Right ventricle myocardium superior (tissue), 1 donor: ENCODE results near the gene MAP6D1. TPM values are rescaled to one million over a fixed set of nuclear protein-coding genes. Genes with fewer than 3 reads are reported as not detected.

ENCODE experiments used
- ATAC-seq: fragments of 200-7000 bp; cut with Tn5 transposase; one replicate; pipeline ENCODE4 v1.9.1; 2020; ENCODE audit warnings: mild to moderate bottlenecking; ENCODE audit not compliant: poor library complexity
- DNase-seq: peaks from one replicate; pipeline ENCODE4 v3.0.0-alpha.2; 2020
- intact Hi-C: fragments of 100-400 bp; cut with DNase I; formaldehyde crosslinking; loops from one replicate; pipeline ENCODE4 v1.11.2; 2022
- total RNA-seq: library from RNA; stranded (reverse); fragmentation: NEBNext Ultra II Directional; extraction: Animal tissue kit (Norgen Biotek cat#: 25700); gene quantifications from one replicate; pipeline ENCODE4 v1.2.1, GENCODE V29; 2021
- donor health status: DM: no; HTN: yes; CAD: no; lungs with severe emphysema.

The MAP6D1 gene
- total RNA-seq, 1 donor from 2014 or later = 3.0 TPM

DNA sequence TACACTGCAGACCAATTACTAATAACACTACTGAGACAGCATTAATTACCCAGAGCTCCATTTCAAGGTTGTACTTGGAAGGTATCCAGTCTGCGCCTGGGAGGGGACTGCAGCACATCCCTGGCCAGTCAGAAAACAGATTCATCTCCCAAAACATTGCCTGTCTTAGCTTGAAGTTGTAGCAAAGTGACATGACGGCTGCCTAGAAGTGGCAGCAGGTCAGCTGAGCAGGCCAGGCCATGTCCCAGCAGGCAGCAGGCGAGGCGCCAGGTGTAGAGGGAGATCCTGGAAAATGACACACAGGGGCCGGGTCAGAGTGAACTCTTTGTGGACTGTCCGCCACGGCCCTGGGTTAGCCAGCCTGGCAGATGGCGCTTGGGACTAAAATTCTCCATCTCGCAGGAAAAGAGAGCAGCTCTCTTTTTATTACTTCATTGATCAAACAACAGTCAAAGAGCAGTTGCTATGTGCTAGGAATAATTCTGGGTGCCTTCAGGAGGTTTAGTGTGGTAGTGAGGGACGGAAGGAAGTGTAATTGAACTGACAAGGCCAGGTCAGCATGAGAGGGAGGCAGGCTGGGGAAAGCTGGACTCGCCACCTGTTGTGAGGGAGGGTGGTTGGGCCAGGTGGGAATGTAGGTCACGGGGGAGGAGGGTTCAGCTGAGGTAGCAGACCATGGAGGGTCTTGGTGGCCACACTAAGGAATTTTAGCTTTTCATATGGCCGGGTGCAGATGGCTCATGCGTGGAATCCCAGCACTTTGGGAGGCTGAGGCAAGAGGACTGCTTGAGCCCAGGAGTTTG, 1.3 kb upstream of the MAP6D1 start:
- intact Hi-C loops = no loop called here
- DNase-seq (no peak), ATAC-seq (peak; percentile 56)

DNA sequence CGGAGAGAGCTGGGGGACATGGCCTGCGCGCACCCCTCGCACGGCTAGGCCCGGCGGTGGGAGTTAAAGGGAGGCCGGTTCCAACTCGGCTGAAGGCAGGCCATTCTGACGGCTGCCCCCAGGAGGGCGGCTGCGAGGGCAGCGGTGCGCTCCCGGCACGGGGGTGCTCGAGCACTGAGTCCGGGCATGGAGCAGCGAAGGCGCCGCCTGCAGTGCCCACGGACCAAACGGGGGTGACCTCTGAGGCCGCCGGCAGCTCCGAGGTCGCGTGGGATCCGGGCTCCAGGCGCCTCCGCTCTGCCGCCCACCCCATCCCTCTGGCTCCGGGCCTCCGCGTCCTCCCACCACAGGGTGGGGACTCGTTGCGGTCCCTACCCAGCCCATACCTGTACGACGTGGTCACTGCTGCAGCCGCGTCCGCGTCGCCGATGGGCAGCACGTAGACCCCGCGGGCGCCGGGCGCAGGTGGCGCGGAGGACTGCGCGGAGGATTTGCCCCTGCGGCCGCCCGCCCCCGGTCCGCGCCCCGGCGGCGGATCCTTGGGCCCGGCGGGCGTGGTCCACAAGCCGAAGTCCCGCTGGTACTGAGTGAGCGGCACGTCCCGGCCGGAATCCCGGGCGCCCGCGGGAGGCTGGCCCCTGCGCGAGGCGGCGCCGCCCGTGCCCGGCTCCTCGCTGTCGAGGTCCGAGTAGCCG, 469 bp downstream of the MAP6D1 start:
- DNase-seq = no peak
- peak; percentile 38 for ATAC-seq
- intact Hi-C loops = no loop called here

DNA sequence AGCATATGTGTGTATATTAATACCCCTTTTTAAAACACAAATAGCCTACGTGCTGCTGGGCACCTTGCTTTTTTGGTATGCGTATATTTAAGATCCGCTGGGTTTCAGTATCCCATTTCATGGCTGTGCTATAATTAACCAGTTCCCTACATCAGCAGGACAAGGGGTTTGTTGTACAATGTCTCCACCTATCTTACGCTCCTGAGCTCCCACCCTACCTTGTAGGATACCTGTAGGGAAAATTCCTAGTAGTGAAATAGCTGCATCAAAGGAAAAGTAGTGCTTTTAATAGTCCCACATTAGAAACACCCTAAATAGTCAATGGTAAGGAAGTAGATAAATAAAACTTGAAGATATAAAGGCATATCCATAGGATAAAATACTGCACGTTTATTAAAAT, 1.4 kb downstream of the MAP6D1 start:
- intact Hi-C loops = no loop called here
- DNase-seq (no peak), ATAC-seq (no peak)

DNA sequence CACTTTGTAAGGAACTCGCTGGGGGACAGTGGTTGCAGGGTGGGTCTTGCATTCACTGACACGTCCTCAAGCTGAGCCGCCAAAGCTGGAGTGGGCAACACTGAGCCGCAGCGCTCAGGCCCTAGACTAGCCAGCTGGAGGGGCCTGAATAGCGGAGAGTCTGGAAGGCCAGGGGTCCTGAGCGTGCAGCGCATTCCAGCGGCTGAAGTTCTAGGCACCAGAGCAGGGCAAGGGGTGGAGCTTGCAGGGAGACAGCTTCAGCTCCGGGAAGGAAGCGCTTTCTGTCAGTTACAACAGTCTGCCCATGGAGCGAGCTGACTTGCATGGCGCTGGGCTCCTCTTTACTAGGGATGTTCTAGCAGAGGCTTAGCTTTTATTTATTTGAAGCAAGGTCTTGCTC, 2.7 kb downstream of the MAP6D1 start:
- intact Hi-C loops = no loop called here
- DNase-seq (no peak), ATAC-seq (no peak)

DNA sequence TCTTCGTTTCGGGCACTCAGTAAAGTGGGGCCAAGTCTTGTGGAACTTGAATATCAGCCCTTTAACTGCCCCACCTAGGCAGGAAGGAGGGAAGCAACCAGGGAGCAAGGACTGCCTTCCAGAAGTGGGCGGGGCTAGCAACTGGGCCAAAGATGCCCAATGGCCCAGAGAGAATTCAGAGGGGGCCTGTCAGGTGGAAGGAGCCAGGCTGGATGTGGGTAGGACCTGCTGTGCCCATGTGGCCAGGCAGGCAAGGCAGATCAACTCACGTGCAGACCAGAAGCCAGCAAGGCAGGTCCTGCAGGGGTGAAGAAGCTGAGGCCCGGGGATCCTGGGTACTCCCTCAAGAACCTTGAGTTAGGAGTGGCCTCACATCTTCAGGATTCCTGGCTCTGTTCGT, 5.5 kb downstream of the MAP6D1 start:
- intact Hi-C loops = no loop called here
- ATAC-seq (no peak), DNase-seq (no peak)

DNA sequence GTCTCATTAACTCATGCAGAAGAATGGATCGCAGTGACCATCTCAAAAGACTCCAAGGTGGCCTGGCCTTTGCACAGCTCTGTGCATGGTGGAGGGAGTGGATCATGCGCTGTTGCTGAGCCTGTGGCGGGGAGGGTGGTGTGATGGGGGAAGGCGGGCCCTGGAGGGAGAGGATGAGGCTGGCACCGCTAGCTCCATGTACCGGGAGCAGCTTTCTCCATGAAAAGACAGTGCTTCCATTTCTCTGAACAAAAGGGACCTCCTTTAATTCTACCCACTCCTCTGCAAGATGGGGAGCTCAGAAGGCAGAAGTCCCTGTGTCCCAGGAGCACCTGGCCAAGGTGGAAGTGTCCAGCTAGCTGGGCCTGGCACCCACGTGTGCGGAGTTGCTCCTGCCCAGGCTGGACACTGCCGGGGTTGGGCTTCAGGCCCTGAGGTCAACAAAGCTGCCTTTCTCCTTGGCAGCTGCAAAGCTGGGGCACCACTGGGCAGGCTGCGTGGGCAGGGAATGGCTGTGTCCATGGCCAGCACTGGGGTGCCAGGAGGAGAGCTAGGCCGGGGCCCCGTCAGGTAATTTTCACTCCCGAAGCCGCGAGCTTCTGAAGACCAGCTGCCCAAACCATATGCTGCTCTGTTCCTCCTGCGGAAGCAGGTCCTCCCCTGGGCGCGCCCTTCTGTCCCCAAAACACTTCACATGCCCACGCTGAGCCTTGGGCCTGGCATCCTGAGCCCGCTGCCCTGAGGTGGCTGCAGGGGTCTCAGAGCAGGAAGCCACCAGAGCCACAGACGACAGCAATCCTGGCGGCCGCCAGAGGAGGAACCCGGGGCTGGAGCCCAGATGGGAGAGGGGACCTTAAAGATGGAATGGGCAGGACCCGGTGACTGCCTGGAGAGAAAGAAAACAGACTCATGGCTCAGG, 6.4 kb downstream of the MAP6D1 start:
- DNase-seq = no peak
- ATAC-seq = no peak

DNA sequence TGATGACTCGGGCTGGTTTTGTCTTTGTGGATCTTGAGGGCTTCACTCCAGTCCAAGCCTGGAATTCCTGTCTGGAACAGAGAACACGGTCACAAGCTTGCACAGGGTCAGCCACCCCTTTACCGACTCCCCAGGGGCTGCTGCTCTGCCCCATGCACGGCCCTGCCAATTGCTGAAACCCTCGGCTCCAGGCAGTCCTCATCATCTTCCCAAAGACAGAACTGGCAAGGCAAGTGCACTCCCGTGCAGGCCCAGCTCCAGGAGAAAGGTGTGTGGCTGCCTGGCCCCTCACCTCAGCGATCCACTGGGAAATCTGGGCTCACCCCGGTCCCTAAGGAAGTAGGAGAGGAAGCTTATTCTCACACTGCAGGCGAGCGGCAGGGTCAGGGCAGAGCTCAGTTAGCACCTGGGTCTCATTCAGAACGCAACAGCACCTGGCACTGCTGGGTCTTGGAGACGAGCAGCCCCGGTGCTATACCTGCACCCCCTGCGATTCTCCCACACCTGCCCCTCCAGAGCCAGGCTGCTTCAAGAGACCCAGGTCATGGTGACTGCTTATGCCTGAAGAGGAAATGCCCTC, 7.2 kb downstream of the MAP6D1 start:
- no peak for DNase-seq
- intact Hi-C loops = no loop called here
- no peak for ATAC-seq

More for the DNA sequence above, 6.4 kb downstream of the MAP6D1 start:
- intact Hi-C loops = no loop called here

DNA sequence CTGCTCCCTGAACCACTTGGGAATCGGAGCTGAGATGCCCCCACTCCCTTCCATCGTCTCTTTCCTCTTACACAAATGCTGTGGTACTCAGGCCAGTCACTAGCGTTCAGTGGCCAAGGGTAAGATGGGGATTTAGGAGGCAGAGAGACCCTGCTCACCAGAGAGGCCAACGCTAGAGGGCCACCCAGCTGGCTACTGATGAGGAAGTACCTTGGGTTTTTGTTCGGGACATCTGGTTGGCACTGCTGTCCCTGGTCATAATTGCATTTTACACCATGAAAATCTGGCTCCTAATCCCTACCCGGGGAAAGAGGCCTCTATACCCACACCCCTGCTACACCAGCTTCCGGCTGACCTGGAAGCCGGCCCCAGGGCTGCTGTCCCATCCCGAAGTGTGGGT, 7.7 kb downstream of the MAP6D1 start:
- intact Hi-C loops = no loop called here
- ATAC-seq = no peak
- DNase-seq = no peak

DNA sequence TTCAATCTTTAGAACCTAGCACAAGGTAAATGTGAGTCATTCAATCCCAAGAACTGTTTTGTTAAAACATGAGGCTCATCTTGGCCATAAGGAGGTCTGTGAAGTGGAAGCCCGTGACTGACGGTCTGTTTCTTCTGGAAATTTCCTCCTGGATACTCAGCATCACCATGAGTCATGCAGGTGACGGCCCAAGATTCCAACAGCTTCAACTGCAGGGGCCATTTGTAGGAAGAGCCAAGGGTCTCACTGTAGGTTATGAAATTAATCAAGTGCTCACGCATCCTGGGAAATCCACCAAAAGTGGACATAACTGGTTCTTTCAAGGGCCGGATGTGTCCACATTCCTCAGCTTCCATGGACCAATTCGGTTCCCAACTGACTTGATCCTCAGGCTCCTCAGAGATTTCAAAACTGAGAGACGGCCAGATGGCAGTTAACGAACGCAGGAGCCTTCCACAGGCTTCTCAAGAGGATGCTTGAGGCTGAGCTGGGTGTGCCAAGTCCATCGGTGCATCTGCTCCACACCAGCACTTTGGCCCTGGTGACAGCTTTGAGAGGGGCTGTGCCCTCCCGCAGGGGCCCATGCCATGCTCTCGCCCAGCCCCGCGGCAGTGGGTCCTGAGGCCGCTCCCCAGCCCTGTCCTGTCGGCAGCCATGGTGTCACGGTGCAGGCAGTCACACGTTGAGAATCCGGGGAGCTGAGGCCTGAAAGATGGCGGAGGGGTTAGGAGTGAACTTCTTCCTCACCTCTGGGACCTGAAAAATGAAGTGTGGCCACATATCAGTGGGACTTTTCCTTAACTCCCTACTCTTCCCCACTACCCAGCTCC, 8.5 kb downstream of the MAP6D1 start:
- ATAC-seq (no peak), DNase-seq (no peak)
- intact Hi-C loops = no loop called here

DNA sequence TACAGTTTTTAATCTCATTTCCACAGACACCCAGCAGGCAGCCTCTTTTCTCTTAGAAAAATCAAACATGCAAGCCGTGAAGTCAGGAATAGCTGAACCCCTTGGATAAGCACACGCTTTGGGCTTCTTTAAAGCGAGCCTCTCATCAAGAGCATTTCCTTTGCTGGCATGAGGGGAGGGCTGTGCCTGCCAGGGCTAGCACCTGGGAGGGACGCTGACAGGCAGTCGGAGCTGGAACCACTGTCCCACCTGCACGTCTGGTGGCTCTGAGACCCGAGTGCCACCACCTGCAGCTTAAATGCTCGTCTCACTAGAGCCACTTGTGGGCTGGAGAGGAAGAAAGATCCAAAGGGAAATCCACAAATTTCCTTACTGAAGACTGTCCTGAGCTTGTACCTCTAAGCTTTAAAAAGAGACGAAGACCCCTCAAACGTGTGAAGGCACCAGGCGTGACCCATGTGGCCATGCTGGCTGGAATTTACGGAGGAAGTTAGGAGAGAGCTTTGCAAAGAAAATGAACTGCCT, 9.4 kb downstream of the MAP6D1 start:
- DNase-seq (no peak), ATAC-seq (no peak)
- intact Hi-C loops = no loop called here

DNA sequence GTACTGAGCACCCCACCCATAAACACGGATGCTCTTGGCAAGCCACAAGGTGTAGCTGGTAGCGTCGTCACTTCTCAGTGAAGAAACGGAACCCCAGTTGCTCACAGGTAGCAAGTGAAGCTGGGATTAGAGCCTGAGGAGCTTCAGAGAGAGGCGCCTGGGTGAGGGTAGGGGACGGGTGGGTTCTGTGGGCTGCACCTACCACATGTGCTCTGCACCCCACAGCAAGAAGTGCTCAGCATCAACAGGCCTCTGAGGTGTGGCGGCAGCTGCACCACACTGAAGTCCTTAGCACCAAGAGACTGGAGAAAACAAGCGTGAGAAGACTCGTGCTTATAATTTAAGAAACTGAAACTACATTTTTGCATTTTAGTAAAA, 9.8 kb downstream of the MAP6D1 start:
- intact Hi-C loops = no loop called here
- ATAC-seq = no peak
- no peak for DNase-seq

DNA sequence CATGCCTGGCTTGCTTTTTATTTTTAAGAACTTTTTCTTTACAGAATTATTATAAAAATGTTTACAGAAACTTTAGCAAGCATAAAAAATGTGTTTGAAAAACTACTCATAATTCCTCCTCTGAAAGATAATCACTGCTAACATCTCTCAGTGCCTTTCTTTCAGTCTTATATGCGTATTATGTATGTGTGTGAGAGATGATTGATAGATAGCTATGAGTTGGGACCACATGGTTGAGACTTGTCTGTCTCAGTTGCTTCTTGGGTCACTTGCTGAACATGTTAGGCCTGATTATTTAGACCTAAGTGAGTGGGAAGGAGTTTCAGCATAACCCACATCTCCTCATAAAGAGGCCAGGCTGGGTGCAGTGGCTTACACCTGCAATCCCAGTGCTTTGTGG, 11.1 kb downstream of the MAP6D1 start:
- intact Hi-C loops = no loop called here
- ATAC-seq (no peak), DNase-seq (no peak)

DNA sequence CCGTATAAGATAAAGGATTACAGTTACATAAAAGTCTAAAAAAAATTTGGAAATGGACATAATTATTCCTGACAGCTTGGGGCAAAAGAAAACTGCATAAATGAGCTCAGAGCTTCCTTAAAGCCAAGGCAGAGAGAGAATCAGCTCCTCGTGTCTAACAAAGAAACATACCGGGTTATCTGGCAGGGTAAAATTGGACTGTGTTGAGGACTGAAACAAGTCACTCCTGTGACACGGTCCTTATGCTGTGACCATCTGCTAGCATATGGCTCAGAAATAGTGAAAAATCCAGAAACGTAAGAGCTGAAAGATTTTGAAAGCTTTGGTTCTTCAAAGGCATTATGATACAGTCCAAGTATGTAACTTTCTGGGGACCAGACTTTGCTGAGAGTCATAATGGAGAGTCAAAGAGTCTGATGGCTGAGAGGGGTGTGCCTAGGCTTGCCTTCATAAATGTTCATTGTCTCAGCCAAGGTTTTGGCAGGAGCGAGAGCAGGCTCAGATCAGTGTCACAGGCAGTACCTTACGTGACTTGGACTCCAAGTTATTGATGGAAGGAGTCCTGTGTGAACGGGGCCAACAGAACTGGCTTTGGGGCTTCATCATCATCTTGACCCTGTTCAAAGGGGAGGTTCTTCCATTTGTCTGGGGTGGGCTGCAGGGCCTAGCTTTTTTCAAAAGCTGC, 12.5 kb downstream of the MAP6D1 start:
- intact Hi-C loops = no loop called here
- no peak for DNase-seq
- ATAC-seq = peak; percentile 23

DNA sequence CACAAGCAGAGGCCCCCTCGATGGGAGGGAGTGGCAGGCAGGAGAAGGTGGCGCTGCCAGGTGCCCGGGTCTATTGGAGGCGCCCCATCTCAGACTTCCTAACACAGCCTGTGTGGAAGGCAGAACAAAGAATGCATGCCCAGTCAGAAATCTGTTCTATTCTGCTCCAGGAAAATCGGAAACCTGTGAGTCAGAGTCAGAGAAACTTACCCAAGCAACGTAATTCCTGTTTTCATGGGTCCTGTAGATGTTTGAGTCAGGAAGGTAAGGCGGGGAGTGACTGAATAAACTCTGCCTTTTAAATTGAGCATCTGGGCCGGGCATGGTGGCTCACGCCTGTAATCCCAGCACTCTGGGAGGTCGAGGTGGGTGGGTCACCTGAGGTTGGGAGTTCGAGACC, 13.7 kb downstream of the MAP6D1 start:
- ATAC-seq (no peak), DNase-seq (no peak)
- intact Hi-C loops = no loop called here

DNA sequence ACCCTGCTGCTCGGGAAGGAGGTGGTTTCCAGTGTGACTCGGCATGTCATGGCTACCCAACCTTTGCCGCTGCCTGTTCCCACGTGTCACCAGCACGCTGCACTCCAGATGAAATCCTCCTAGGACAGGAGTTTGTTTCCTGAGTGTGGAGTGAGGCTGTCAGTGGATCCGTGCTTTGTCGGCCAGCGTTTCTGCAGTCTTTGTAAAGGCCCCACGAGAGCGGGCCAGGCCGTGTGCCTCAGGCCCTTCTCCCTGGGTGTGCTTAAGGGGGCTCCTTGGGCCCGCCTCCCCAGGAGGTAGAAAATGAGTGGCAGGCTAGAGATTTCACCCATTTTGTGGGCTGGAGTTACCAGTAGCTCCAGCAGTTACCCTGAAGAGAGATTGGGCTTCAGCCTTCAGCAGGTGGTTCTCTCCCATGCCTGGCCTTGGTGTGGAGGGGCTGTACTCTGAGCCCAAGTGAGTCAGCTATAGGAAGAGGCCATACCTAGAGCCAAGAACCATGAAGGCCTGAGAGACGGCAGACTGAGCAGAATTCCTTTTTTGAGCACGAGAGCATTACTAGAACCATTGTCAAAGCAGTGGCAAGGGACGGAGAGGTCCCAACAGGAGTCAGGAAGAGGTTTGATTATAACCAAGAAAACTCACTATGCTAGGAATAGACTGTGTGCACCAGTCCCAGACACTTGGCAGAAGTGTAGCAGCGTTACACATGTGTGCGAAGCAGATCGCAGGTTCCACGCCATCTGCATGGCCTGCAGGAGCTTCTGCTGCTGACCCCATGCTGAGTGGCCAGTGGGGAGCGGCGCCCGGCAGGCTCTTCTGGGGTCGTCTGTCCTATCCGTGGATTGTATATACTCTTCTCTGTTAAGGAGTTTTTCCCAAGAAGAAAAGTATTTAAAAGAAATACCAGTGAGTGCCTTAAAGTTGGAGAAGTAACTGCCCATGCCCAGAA, 14.5 kb downstream of the MAP6D1 start:
- no peak for ATAC-seq
- no peak for DNase-seq
- intact Hi-C loops = no loop called here

DNA sequence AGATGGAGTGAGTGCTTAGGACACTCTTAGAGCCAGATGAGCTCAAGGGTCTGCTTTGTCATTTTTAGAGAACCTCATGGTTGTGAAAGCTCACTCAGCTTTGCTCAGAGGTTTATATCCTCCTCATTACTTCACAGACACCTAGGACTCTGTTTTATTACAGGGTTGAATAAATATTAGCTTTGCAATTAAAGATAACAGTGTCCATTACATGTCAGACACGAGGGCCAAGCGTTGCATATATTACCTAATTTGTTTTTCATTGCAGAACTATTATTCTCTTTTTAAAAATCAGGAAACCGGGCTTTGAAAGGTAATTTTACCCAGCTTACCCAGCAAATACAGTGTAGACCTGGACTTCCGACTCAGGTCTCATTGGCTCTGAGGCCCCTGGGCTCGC, 16.1 kb downstream of the MAP6D1 start:
- no peak for DNase-seq
- intact Hi-C loops = no loop called here
- no peak for ATAC-seq

DNA sequence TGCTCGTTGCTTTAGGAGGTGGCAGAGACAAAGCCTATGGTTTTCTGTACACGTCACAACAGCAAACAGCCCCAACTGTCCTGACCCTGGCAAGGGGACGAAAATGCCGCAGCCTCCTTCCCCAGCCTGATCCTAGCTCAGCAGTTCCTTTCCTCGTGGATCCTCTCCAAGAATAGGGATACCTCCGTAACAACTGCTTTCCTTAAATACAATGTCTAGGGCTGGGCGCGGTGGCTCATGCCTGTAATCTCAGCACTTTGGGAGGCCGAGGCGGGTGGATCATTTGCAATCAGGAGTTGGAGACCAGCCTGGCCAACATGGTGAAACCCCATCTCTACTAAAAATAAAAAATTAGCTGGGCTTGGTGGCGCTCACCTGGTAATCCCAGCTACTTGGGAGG, 17.0 kb downstream of the MAP6D1 start:
- DNase-seq (no peak), ATAC-seq (no peak)
- intact Hi-C loops = no loop called here
